GM10266 (cell line): ENCODE measurements around the gene TRNP1.

Experiments used
- DNase-seq: peaks from one replicate; pipeline ENCODE4 v3.0.0; 2012; ENCODE audit errors: extremely low spot score
- TF ChIP-seq, protein P1 (sequence below): IDR thresholded peaks from 2 replicates; pipeline ENCODE4 v1.5.1; 2012; ENCODE audit warnings: mild to moderate bottlenecking, low read depth; ENCODE audit not compliant: control insufficient read depth, insufficient read depth; ENCODE audit errors: missing control alignments

TRNP1 gene

DNA sequence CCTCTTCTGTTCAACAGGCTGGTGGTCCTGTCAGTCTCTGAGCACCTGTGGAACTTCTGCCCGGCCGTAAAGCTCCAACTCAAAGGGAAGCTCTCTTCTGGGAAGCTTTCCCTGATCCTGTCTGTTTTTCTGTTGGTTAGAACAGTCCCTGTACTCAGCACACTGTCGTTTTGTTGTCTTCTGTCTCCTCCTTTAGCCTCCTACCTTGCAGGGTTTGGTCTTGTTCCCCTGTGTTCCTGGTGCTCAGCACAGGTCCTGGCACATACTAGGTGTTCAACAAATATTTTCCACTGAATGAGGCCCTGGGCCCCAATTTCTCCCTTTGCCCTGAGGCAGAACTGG, 32.9 kb upstream of the TRNP1 start:
- no peak for DNase-seq
- TF ChIP-seq, protein P1, sequence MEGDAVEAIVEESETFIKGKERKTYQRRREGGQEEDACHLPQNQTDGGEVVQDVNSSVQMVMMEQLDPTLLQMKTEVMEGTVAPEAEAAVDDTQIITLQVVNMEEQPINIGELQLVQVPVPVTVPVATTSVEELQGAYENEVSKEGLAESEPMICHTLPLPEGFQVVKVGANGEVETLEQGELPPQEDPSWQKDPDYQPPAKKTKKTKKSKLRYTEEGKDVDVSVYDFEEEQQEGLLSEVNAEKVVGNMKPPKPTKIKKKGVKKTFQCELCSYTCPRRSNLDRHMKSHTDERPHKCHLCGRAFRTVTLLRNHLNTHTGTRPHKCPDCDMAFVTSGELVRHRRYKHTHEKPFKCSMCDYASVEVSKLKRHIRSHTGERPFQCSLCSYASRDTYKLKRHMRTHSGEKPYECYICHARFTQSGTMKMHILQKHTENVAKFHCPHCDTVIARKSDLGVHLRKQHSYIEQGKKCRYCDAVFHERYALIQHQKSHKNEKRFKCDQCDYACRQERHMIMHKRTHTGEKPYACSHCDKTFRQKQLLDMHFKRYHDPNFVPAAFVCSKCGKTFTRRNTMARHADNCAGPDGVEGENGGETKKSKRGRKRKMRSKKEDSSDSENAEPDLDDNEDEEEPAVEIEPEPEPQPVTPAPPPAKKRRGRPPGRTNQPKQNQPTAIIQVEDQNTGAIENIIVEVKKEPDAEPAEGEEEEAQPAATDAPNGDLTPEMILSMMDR = no peak

DNA sequence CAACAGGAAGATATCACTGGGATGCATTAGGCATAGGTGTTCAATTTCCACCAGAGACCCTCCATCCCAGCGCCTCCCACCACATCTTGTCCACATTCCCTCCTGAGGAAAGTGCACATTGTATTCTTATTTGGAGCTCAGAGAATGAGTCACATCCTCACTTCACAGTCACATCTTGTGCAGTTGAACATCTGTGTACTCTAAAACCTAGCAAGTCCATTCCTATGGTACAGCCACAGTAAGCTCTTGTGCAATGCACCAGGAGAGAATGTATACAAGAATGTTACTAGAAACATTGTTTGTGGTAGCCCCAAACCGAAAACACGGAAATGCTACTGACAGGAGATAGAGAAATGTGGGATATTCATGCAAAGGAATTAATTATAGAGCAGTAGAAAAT, 31.7 kb upstream of the TRNP1 start:
- TF ChIP-seq, protein P1 = no peak
- DNase-seq = no peak

DNA sequence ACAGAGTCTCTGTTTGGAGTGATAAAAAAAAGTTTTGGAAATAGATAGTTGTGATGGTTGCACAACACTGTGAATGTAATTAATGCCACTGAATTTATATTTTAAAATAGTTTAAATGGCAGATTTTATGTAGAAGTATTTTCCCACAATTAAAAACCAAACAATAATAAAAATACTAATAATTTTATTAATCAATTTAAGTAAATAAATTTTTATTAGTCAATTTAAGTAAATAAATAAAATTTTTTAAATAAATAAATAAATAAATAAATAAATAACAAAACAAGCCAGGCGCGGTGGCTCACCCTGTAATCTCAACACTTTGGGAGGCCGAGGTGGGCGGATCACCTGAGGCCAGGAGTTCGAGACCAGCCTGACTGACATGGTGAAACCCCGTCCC, 28.3 kb upstream of the TRNP1 start:
- TF ChIP-seq, protein P1 = no peak
- DNase-seq = no peak

GRCh38 chr1:26965628-26966027, 27.9 kb upstream of the TRNP1 start:
- DNase-seq = no peak
- TF ChIP-seq, protein P1 = no peak

DNA sequence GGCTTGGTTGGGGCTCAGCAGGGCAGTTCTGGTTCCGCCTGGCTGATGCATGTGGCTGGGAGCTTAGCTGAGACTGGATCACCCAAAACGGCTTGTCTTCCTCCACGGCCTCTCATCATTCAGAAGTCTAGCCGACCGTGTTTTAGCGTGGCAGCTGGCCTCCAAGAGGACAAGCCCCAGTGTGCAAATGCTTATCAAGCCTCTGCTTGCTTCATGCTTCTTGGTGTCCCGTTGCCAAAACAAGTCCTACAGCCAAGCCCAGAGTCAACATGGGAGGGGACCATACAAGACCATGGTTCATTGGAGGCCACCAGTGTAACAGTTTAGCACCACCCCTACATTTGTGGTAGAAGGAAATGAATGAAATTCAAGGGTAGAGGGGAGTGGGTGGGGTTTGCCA, 22.7 kb upstream of the TRNP1 start:
- no peak for DNase-seq

GRCh38 chr1:26971590-26971989, 21.9 kb upstream of the TRNP1 start:
- no peak for DNase-seq
- TF ChIP-seq, protein P1 = no peak

More for the DNA sequence above, 22.7 kb upstream of the TRNP1 start:
- TF ChIP-seq, protein P1 = no peak

DNA sequence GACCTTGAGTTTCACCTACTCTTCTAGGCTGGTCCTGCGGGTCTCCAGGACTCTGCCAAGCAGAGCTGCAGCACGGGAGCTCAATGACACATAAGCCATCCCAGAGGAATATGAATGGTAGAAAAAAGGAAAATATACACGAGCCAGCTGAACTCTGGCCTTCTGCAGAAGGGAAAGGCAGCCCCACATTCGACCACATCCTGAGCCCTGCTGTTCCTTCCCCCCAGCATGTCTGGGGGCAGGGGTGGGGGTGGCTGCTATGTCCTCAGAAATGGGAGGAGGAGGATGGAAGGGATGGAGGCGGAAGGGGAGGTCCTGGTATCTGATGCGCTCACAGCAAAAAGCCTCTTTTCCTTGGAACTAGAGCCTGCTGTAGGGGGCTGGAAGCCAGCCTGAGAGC, 21.1 kb upstream of the TRNP1 start:
- TF ChIP-seq, protein P1 = no peak
- no peak for DNase-seq

GRCh38 chr1:26972821-26973220, 20.7 kb upstream of the TRNP1 start:
- DNase-seq = no peak
- TF ChIP-seq, protein P1 = no peak
